Measurements from ENCODE around the gene COMP.
"Not testable (repeated sequence)": the region's sequence is repeated elsewhere in the genome, so short reads cannot be mapped to it uniquely, and the experiment has no call there.

- not testable (repeated sequence) for TF ChIP-seq POLR2AphosphoS5 (IDR thresholded peaks at IDR 0.05; ENCODE audit: borderline replicate concordance, low read depth, low read length); EZH2 (IDR thresholded peaks at IDR 0.05)
Measured at GRCh38 chr19:18811638-18812037, 20.5 kb upstream of the COMP start.

Data from SK-N-MC (cell line).